GM12874 (cell line): ENCODE results near the gene ETV3.

ENCODE experiments used
- TF ChIP-seq, protein P1 (sequence below): IDR thresholded peaks from 2 replicates; pipeline ENCODE4 v1.5.1; 2011; ENCODE audit warnings: low read depth, mild to moderate bottlenecking, control low read depth, low read length, moderate library complexity; ENCODE audit not compliant: insufficient read depth

Gene ETV3

GRCh38 chr1:157142201-157142600 lies 4.0 kb upstream of the ETV3 start:
- TF ChIP-seq, protein P1, sequence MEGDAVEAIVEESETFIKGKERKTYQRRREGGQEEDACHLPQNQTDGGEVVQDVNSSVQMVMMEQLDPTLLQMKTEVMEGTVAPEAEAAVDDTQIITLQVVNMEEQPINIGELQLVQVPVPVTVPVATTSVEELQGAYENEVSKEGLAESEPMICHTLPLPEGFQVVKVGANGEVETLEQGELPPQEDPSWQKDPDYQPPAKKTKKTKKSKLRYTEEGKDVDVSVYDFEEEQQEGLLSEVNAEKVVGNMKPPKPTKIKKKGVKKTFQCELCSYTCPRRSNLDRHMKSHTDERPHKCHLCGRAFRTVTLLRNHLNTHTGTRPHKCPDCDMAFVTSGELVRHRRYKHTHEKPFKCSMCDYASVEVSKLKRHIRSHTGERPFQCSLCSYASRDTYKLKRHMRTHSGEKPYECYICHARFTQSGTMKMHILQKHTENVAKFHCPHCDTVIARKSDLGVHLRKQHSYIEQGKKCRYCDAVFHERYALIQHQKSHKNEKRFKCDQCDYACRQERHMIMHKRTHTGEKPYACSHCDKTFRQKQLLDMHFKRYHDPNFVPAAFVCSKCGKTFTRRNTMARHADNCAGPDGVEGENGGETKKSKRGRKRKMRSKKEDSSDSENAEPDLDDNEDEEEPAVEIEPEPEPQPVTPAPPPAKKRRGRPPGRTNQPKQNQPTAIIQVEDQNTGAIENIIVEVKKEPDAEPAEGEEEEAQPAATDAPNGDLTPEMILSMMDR: no peak

GRCh38 chr1:157141212-157141855 lies 3.1 kb upstream of the ETV3 start:
- TF ChIP-seq, protein P1: no peak

DNA sequence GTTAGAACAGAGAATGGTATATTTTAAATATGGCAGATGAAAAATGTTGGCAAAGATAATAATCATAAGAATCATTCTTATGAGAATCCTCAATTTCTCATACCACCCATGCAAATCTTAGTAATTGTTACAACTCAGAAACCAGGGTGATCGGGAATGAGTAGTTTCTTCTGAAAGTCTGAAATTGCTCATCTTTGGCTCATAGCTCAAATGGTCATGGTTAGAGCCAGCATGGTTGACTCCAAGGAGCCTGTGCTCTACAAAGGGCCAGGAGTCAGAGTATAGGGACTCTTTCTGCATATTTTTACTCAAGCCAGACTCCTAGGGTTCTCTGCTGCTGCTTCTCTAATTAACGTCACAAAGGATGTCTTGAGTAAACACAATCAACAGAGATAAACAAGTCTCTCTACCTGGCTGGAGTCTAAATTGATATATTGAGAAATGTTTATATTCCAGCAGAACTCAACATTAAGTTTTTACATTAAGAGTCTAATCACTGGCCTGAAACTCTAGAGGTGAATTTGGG lies 1.9 kb upstream of the ETV3 start:
- TF ChIP-seq, protein P1: no peak

DNA sequence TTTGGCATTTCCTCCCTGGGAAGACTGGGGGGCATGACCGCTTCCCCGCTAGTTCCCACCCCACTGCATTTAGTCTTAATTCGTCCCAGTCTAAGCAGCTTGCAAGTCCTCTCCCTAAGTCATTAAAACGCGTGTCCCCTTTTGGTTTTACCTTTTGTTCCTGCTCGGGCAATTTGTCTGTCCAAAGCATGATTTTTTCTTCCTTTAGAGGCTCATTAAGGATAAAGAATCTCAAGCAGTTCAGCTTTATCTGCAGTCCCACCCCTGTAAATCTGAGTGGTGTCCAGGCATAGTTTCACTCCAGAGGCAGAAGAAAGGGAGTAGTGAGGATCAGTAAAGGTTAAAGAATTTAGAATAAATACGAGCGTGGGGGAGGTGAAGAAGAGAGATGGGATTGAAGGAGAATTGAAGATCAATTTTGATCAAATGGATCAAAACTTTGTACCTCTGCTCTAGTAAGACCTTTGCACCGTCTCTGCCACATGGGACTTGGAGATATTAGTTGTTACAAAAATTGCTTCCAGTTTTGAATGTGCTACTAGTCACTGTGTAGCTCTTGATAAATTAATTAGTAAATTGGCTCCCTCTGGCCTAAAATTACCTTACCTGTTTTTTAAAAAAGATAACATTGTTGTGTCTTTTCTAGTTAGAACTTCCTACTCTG lies 989 bp upstream of the ETV3 start:
- TF ChIP-seq, protein P1: no peak

- TF ChIP-seq, protein P1: no peak
Measured at GRCh38 chr1:157137408-157138219, 581 bp downstream of the ETV3 start.

GRCh38 chr1:157137046-157137407 lies 1.2 kb downstream of the ETV3 start:
- TF ChIP-seq, protein P1: no peak

GRCh38 chr1:157136133-157136532 lies 2.1 kb downstream of the ETV3 start:
- TF ChIP-seq, protein P1: no peak
